HEK293T (cell line): ENCODE results near the gene CMPK2.

Source experiments
- CTCF ChIA-PET: fragments of 350-600 bp; formaldehyde crosslinking; extraction: SDS; loops from one replicate; lab custom pipeline; 2021; ENCODE audit warnings: antibody characterized with exemption, inconsistent platforms; lab: Yijun Ruan, JAX
- POLR2A ChIA-PET: fragments of 350-600 bp; formaldehyde crosslinking; extraction: SDS; loops from one replicate; lab custom pipeline; 2020; ENCODE audit warnings: antibody characterized with exemption, inconsistent platforms; lab: Yijun Ruan, JAX
- DNase-seq: peaks from one replicate; pipeline ENCODE4 v3.0.0; 2012; ENCODE audit warnings: mixed read lengths; ENCODE audit errors: extremely low spot score
- ARNT ChIP-seq: fragments of 450-650 bp; IDR thresholded peaks from 2 replicates; pipeline ENCODE4 v1.6.1; 2017; ENCODE audit warnings: mild to moderate bottlenecking
- BHLHE40 ChIP-seq: fragments of 450-650 bp; IDR thresholded peaks from 2 replicates; pipeline ENCODE4 v1.6.1; 2016; ENCODE audit warnings: mild to moderate bottlenecking, moderate library complexity, borderline replicate concordance
- CTBP1 ChIP-seq: fragments of 450-650 bp; IDR thresholded peaks from 2 replicates; pipeline ENCODE4 v1.6.1; 2016; ENCODE audit warnings: borderline replicate concordance
- ELF4 ChIP-seq: fragments of 450-650 bp; IDR thresholded peaks from 2 replicates; pipeline ENCODE4 v1.6.1; 2017; ENCODE audit warnings: antibody characterized with exemption
- FOXA1 ChIP-seq: fragments of 450-650 bp; IDR thresholded peaks from 2 replicates; pipeline ENCODE4 v1.6.1; 2016; ENCODE audit warnings: mild to moderate bottlenecking
- FOXK2 ChIP-seq: fragments of 450-650 bp; IDR thresholded peaks from 2 replicates; pipeline ENCODE4 v1.6.1; 2016; ENCODE audit warnings: mild to moderate bottlenecking
- FOXM1 ChIP-seq: fragments of 450-650 bp; IDR thresholded peaks from 2 replicates; pipeline ENCODE4 v1.6.1; 2017; ENCODE audit warnings: mild to moderate bottlenecking, borderline replicate concordance
- HDGF ChIP-seq: fragments of 450-650 bp; IDR thresholded peaks from 2 replicates; pipeline ENCODE4 v1.6.1; 2017; ENCODE audit warnings: antibody characterized with exemption, borderline replicate concordance
- L3MBTL2 ChIP-seq: fragments of 450-650 bp; conservative IDR thresholded peaks from 2 replicates; pipeline ENCODE4 v1.6.1; 2016; ENCODE audit warnings: mild to moderate bottlenecking
- LEF1 ChIP-seq: fragments of 450-650 bp; IDR thresholded peaks from 2 replicates; pipeline ENCODE4 v1.6.1; 2017; ENCODE audit warnings: mild to moderate bottlenecking, borderline replicate concordance
- NFRKB ChIP-seq: fragments of 450-650 bp; IDR thresholded peaks from 2 replicates; pipeline ENCODE4 v1.6.1; 2016; ENCODE audit warnings: mild to moderate bottlenecking, moderate library complexity
- PKNOX1 ChIP-seq: fragments of 450-650 bp; IDR thresholded peaks from 2 replicates; pipeline ENCODE4 v1.6.1; 2016
- SP1 ChIP-seq: fragments of 450-650 bp; IDR thresholded peaks from 2 replicates; pipeline ENCODE4 v1.6.1; 2017
- SUZ12 ChIP-seq: fragments of 450-650 bp; IDR thresholded peaks from 2 replicates; pipeline ENCODE4 v1.6.1; 2016; ENCODE audit warnings: mild to moderate bottlenecking
- TARDBP ChIP-seq: fragments of 450-650 bp; IDR thresholded peaks from 2 replicates; pipeline ENCODE4 v1.6.1; 2016
- ZNF384 ChIP-seq: fragments of 450-650 bp; IDR thresholded peaks from 2 replicates; pipeline ENCODE4 v1.6.1; 2016

CMPK2 gene

GRCh38 chr2:6888724-6889123 lies 23.0 kb upstream of the CMPK2 start:
- POLR2A ChIA-PET, result no interaction called here

GRCh38 chr2:6887751-6888192 lies 22.1 kb upstream of the CMPK2 start:
- ChIA-PET CTCF (no interaction called here), POLR2A (no interaction called here)
- no peak for DNase-seq
- TF ChIP-seq NFRKB, result no peak

More at GRCh38 chr2:6888724-6889123, 23.0 kb upstream of the CMPK2 start:
- no peak for TF ChIP-seq PKNOX1
- no peak for TF ChIP-seq FOXA1
- no peak for TF ChIP-seq CTBP1
- no peak for TF ChIP-seq ARNT
- no peak for TF ChIP-seq BHLHE40
- TF ChIP-seq L3MBTL2, result no peak
- TF ChIP-seq SP1, result no peak
- no peak for TF ChIP-seq FOXM1
- no peak for TF ChIP-seq ZNF384
- no peak for TF ChIP-seq NFRKB
- DNase-seq, result no peak
- CTCF ChIA-PET, result no interaction called here

DNA sequence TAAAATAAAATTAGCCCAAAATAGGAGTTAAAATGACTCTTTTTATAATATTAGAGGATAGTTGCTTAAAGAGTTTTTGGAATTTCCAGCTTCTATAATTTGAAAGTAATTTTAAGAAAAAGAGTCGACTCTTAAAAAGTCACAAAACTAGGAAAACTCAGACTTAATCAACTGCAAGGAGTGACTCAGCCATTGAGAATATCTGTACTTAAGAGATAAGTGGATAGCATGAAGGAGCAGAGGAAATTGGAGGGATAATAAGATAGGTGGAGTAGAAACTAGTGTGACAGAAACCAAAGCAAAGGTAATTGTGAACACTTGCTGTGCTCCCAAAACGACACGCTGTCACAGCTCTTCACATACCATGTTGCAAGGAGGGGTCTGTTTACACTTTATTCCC lies 20.3 kb upstream of the CMPK2 start:
- DNase-seq, result no peak
- ChIA-PET CTCF (no interaction called here), POLR2A (no interaction called here)
- TF ChIP-seq SP1, result no peak
- no peak for TF ChIP-seq ZNF384
- no peak for TF ChIP-seq NFRKB
- no peak for TF ChIP-seq PKNOX1
- TF ChIP-seq FOXK2, result no peak
- no peak for TF ChIP-seq TARDBP
- TF ChIP-seq FOXA1, result no peak
- no peak for TF ChIP-seq ARNT
- TF ChIP-seq CTBP1, result no peak

DNA sequence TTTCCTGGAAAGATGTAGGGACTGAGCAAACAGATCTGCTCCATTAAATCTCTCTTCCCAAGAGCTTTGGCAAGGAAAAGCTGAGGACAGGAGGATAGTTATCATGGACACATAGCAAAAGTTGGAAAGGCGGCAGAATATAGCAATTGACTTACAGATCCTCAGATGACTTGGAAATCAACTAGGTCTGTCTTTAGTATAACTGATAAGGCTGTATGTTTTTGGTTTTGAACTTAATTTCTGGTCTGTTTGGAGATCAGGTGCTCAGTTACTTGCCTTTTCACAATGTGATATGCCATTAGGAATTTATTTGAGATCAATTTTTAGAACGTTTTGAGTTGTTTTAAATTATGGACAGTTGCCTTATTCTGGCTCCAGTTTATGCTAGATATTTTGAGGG lies 19.8 kb upstream of the CMPK2 start:
- no peak for DNase-seq
- CTCF ChIA-PET, result no interaction called here
- POLR2A ChIA-PET, result no interaction called here
- no peak for TF ChIP-seq SUZ12
- TF ChIP-seq LEF1, result no peak
- TF ChIP-seq L3MBTL2, result no peak
- no peak for TF ChIP-seq NFRKB
- no peak for TF ChIP-seq ELF4
- no peak for TF ChIP-seq BHLHE40
- no peak for TF ChIP-seq CTBP1
- TF ChIP-seq ARNT, result no peak
- no peak for TF ChIP-seq TARDBP
- no peak for TF ChIP-seq SP1
- no peak for TF ChIP-seq ZNF384
- TF ChIP-seq FOXA1, result no peak
- TF ChIP-seq HDGF, result no peak

- no peak for DNase-seq
- ChIA-PET POLR2A (no interaction called here), CTCF (no interaction called here)
- TF ChIP-seq HDGF, result no peak
- TF ChIP-seq FOXM1, result no peak
- TF ChIP-seq FOXK2, result no peak
- TF ChIP-seq FOXA1, result no peak
- TF ChIP-seq NFRKB, result no peak
- TF ChIP-seq SUZ12, result no peak
- no peak for TF ChIP-seq TARDBP
- TF ChIP-seq PKNOX1, result no peak
- no peak for TF ChIP-seq L3MBTL2
- no peak for TF ChIP-seq CTBP1
- no peak for TF ChIP-seq BHLHE40
- TF ChIP-seq ARNT, result no peak
- no peak for TF ChIP-seq SP1
- no peak for TF ChIP-seq ZNF384
- TF ChIP-seq LEF1, result no peak
These were observed 17.9 kb upstream of the CMPK2 start for GRCh38 chr2:6883448-6884122.

DNA sequence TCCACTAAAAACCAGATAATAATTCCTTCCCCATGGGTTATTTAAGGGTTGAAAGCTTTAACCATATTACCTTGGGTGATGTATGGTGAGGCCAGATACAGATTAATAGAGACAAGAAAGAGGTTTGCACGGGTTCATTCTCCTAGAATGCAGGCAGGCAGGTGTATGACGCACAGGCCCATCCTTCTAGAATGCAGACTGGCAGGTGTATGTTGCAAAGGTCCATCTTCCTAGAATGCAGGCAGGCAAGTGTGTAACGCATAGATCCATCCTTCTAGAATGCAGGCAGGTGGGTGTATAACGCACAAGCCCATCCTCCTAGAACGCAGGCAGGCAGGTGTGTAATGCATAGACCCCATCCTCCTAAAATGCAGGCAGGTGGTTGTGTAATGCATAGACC lies 15.8 kb upstream of the CMPK2 start:
- TF ChIP-seq FOXA1 (no peak), FOXK2 (no peak), PKNOX1 (no peak), HDGF (no peak), SP1 (no peak), LEF1 (no peak), L3MBTL2 (no peak)
- no peak for DNase-seq
- ChIA-PET POLR2A (no interaction called here), CTCF (no interaction called here)
